Urinary bladder (tissue), 4 donors: ENCODE results near the gene ATXN10. TPM values are rescaled to one million over a fixed set of nuclear protein-coding genes. Genes with fewer than 3 reads are reported as not detected.

Source experiments
- DNase-seq: peaks from one replicate; pipeline ENCODE4 v3.0.0-alpha.2; 2015; ENCODE audit errors: extremely low spot score
- H3K27ac ChIP-seq: one replicate; pipeline ENCODE4 v1.5.1; 2013; ENCODE audit warnings: low read depth, mild to moderate bottlenecking, moderate library complexity
- H3K36me3 ChIP-seq: one replicate; pipeline ENCODE4 v1.6.1; 2013; ENCODE audit warnings: mild to moderate bottlenecking, moderate library complexity; ENCODE audit not compliant: insufficient read depth
- H3K4me1 ChIP-seq: one replicate; pipeline ENCODE4 v1.6.1; 2013; ENCODE audit warnings: mild to moderate bottlenecking, moderate library complexity; ENCODE audit not compliant: insufficient read depth
- H3K4me3 ChIP-seq: one replicate; pipeline ENCODE4 v1.5.1; 2013; ENCODE audit warnings: low read depth, low read length
- WGBS: extraction: QIAGEN DNeasy Blood & Tissue Kit; methylation state at CpG from one replicate; pipeline ENCODE4 v1.1.7; 2013; 5-methylcytosine and 5-hydroxymethylcytosine counted together
- polyA plus RNA-seq: library from polyadenylated mRNA; stranded (reverse); fragments of 200-250 nt; gene quantifications from one replicate; pipeline ENCODE4 v1.2.3, GENCODE V29; 2013
- small RNA-seq: library from RNA; depleted of rRNA; stranded (forward); fragments of <200 nt; gene quantifications from one replicate; pipeline ENCODE3, GENCODE V24; 2014
- total RNA-seq: library from RNA; depleted of rRNA; stranded (reverse); fragments of >200 nt; gene quantifications from one replicate; pipeline ENCODE4 v1.2.3, GENCODE V29; 2014
- donor health status: healthy with polysubstance abuse.
- donor health status: healthy.

ATXN10 gene
- total and polyA plus RNA-seq, 2 donors, result 63.6 to 191 TPM

GRCh38 chr22:45891021-45891421 is 219.4 kb downstream of the ATXN10 start:
- DNase-seq, result no peak
- H3K27ac ChIP-seq, result no peak overlapping the region
- no peak overlapping the region for H3K4me3 ChIP-seq
- H3K4me1 ChIP-seq, result no peaks in the 10 kb centered on the region
- no peaks in the 10 kb centered on the region for H3K36me3 ChIP-seq
- WGBS, result 77% methylated on average over 37 of the region's 37 CpGs

- no peak overlapping the region for H3K4me3 ChIP-seq
- no peaks in the 10 kb centered on the region for H3K4me1 ChIP-seq
- no peaks in the 10 kb centered on the region for H3K36me3 ChIP-seq
- no peak for DNase-seq
- WGBS, result 66% methylated on average over 25 of the region's 25 CpGs
- no peak overlapping the region for H3K27ac ChIP-seq
These were observed 219.9 kb downstream of the ATXN10 start for GRCh38 chr22:45891471-45891995.

- no peak for DNase-seq
- Histone ChIP-seq H3K4me3 (no peak overlapping the region), H3K36me3 (no peaks in the 10 kb centered on the region), H3K27ac (no peak overlapping the region), H3K4me1 (no peaks in the 10 kb centered on the region)
- WGBS, result 66% methylated on average over 22 of the region's 22 CpGs
These were observed 220.5 kb downstream of the ATXN10 start for GRCh38 chr22:45891996-45892621.

GRCh38 chr22:45892681-45893461 is 221.2 kb downstream of the ATXN10 start:
- no peak for DNase-seq
- Histone ChIP-seq H3K27ac (no peak overlapping the region), H3K4me3 (no peak overlapping the region), H3K4me1 (no peaks in the 10 kb centered on the region), H3K36me3 (no peaks in the 10 kb centered on the region)
- WGBS, result 79% methylated on average over 16 of the region's 16 CpGs

- no peak for DNase-seq
- Histone ChIP-seq H3K36me3 (no peaks in the 10 kb centered on the region), H3K4me1 (no peaks in the 10 kb centered on the region), H3K4me3 (no peak overlapping the region), H3K27ac (no peak overlapping the region)
- 76% methylated on average over 9 of the region's 9 CpGs for WGBS
These were observed 221.9 kb downstream of the ATXN10 start for GRCh38 chr22:45893516-45893915.

Small RNA genes within 50 kb of the gene (small RNA-seq; reads per million reads assigned to genes)
- gene MIR4762 (not detected), gene RNU6-1161P (not detected)

Other genes with a start within 250 kb of the ATXN10 start
- 700 TPM for gene FBLN1, start 169.0 kb upstream of the ATXN10 start, total RNA-seq
- 1,381 TPM for gene FBLN1, start 169.0 kb upstream of the ATXN10 start, polyA plus RNA-seq